NOMO-1 (cell line): ENCODE data around the gene COL4A1.
A peak's percentile ranks its signal among the peaks of the same experiment; 100 is the strongest.

Experiments
- DNase-seq, 2 experiments: peaks; one replicate each; lab custom pipeline; 2025; ENCODE audit not compliant: unreplicated experiment in 2 of 2; lab: John Stamatoyannopoulos, UW

Gene COL4A1

DNA sequence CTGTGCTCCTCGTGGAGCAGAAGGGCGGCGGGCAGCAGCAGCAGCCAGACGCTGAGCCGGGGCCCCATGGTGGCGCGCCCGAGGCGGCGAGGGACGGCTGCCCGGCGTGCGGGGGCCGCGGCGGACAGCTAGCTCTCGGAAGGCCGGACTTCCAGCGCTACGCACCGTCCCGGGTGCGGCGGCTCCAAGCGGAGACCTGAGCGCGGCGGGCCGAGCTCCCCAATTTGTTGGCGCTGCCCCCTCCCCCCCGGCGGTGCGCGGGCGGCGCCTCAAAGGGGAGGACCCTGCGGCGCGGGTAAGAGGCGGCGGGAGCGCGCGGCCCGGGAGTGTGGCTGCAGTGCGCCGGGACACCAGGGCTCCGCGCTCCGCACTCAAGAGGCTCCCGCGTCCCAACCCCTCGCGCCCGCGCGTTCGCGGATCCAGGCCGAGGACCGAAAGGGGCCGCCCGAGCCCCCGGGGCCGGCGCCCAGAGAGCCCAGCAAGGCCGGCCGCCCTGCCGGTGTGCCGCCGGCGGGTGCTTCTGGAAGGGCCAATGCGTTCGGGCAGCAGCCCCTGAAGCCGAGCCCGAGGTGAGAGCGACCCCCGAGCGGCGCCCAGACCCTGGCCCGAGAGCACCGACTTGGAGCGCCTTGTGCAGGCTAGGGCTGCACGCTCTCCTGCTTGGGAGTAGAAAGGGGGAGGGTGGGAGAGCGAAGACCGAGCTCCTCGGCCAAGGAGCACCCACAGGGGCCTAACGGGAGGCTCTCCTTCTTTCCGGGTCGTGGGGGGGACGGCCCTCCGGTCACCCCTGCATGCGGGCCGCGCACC is at the start of gene COL4A1, which contains the start of gene COL4A2:
Gene COL4A1, minus strand, starts transcription at position 198 of the 807 bp plus-strand sequence. Its CDS starts 130 bp downstream, at position 68.
Gene COL4A2, plus strand, starts transcription at position 325 of the 807 bp plus-strand sequence. CDS start 620 bp downstream, outside the sequence.
- DNase-seq = no peak

DNA sequence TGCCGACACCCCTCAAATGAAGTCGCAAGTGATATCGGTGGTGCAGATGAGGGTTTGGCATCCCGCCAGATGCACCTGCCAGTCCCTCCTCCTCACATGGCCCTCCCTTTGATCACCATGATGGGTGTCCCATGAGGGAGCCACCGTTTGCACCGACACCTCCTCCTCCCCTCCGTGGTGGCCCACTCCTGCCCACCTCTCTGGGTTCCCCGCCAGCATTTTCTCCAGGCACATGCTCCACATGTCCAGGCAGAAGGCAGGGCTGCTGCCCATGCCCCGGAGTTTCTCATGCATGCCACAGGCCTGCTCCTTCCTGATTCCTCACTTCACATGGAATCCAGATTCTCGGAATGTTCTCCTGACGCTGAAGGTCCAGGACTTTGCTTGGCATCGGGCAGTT is 49.4 kb upstream of the COL4A1 start:
- DNase-seq = no peak

GRCh38 chr13:110354715-110355473 is 47.9 kb upstream of the COL4A1 start:
- no peak for DNase-seq

DNA sequence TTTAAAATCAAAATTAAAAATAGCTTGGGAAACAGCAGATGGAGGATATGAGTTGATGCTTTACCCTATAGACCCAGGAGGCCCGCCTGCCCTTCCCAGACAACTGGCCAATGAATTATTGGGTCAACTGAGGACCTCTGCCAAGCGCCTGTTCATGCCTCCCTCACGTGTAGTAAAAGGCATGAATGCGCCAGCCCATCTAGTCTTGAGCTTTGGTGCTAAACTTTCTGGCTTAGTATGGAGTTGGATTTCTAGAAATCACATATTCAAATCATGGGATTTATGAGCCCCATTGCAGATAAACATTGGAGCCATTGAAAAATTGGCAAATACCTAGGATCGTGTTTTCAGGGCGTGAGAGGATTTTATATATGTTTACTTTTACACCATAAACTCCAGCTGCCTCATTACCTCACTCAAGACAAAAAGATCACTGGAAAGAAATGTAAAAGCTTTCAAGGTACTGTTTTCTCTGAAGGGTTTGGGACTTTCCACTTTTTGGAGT is 47.2 kb upstream of the COL4A1 start:
- DNase-seq = no peak

GRCh38 chr13:110353339-110353977 is 46.5 kb upstream of the COL4A1 start:
- no peak for DNase-seq

DNA sequence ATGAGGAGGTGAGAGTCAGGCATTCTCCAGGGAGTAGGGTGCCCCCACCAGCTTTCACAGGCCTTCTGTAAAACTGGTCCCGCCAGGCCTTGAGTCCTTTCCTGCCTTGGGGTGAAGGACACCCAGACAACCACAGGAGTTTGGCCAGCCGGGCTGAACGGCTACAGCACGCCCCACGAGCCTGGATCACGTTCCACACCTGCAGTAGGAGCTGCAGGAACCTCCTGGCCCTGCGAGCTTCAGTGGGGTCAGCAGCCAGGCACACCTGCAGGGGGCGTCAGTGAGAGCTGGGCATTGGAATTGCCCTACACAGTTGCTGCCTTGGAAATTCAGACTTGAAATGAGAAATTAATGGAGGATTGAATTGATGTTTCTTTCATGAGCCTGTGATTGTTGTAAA is 45.8 kb upstream of the COL4A1 start:
- no peak for DNase-seq

DNA sequence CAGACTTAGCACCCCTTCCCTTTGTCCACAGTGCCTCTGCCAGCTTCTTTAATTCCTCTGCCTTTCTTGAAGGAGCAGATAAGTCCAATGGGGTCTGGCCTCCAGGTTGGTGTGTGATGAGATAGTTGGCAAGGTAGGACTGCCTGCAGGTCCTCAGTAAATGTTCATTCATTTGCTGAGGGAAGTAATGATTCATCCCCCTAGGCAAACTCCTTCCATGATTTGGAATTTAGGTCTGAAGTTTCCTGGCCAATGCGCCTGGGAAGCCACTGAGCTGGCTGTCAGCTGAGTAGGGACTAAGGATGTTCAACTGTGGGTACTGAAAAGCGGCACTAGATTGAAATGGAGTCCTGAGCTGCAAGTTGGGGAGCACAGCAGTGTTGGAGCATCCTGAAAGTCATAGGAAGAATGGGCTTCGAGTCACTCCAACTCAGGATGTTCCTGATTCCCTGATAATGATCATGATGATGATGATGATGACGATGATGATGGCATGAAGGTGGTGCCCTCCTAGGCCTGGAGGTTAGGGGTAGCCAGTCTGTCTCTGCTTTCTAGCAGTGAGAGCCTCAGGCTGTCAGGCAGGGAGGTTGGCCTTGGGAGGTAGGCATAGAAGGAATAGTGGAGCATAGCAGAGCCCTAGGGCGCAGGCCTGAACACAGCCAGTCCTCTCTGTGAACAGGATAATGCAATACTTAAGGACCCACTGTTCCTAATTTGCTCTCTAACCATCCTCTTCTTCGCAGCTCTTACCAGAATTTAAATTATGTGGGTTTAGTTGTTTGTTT is 44.9 kb upstream of the COL4A1 start:
- no peak for DNase-seq

DNA sequence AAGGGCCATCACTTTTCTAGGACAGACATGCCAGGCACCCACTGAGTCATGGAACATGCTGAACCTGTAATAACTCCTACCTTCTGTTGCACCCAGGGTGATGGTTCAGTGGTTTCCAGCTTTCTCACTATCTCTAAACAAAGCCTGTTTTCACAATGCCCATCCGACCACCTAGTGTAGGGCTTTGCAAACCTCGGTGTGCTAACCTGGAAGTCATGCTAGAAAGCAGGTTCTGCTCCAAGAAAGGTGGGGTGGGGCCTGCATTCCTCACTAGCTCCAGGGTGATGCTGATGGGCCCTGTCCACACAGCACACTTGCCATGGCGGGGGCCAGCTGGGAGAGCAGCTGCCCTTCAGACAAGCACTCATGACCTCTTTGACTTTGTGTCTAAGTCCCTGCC is 43.6 kb upstream of the COL4A1 start:
- DNase-seq = no peak

- DNase-seq = no peak
Measured at GRCh38 chr13:110350049-110350448, 43.1 kb upstream of the COL4A1 start.

- DNase-seq = no peak
Measured at GRCh38 chr13:110349239-110349638, 42.3 kb upstream of the COL4A1 start.

DNA sequence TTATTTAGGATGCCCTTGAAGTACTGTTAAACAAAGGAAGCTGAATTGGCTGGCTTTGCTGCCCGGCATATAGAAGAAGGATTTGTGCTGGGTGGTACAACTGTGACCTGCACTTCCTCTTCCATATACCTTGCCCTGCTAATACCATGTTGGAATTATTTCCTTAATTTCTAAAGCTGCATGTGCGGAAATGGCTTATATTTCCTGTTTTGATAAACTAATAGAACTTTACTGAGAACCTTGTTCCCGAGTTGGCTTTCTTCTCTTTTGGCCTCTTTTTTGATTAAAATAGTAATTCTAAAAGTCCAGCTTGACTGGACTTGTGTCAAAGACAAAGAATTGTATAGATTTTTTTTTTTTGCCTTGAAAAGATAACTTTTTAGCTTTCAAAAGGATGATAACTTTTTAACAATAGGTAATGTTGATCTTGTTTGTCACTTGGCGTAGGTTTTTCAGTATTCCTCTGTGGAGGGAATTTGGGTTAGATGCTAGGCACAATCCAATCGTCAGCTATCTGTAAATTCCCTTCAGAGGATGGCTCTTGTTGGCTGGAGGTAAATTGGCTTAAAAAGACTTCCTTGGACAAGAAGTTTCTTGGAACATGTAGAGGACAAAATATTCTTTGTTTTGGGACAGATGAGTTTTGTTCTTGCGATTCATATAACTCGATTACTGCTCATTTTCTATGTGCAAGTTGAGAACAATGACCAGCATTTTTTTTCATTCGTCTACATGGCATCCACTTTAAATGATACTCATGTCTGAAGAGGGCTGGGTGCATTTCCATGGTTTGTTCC is 41.5 kb upstream of the COL4A1 start:
- peak; percentile 14 to 16 for DNase-seq

- DNase-seq = no peak
Measured at GRCh38 chr13:110347535-110348308, 40.8 kb upstream of the COL4A1 start.

GRCh38 chr13:110347088-110347487 is 40.1 kb upstream of the COL4A1 start:
- DNase-seq = no peak

GRCh38 chr13:110346661-110347067 is 39.7 kb upstream of the COL4A1 start:
- DNase-seq = no peak

DNA sequence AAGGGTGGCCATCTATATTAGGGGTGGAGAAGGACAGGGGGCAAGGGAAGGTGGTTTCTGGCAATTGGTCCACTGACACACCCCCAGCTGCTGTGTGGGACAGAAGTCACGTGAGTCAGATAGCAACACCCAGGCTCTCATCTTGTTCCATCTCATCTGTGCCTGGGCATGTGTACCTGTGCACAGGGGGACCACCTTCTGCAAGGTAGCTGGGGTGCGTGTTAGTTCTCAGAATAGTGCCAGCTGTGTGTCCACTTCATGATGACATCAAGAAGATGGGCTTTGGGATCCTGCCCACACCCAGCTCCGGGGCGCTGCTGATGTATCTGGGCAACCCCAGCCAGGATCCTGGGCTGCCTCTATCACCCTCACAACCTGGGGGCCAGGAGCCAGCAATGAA is 38.7 kb upstream of the COL4A1 start:
- DNase-seq = no peak

DNA sequence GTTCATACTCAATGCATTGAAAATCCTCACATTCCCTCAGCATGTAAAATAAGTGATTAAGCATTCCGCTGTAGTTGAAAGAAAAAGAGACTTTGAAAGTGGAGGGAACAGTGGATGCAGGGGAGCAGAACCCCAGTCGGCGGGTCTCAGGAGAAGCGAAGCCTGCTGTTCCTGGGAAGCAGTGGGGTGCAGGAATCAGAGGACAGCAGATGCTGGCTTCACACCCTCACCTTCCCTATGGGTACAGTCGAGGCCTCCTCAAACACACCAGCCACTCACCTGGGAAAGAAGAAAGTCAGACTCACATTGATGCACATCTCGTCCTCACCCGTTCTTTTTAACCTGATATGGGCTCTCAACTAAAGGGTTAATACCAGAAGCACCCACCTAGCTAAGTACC is 38.3 kb upstream of the COL4A1 start:
- DNase-seq = no peak

DNA sequence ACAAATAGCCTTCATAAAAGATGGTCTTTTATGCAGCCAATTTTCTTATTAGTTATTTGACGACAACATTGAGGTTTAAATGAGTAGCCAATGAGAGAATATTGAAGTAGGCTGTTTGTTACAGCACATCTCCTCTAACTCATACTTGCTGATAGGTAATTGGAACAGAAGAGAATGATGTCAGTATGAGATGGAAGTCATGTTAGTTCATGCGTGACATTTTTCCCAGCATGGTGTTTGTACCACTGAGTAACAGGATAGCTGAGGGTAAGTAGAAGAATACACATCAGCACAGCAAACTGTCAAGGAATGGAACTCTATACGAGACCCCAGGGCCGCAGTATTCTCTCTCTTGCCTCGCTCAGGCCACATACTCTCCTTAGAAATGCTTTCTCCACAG is 37.4 kb upstream of the COL4A1 start:
- DNase-seq = no peak

GRCh38 chr13:110343241-110343865 is 36.4 kb upstream of the COL4A1 start:
- DNase-seq = no peak
